GM18873 (cell line): Measurements from ENCODE around the gene RNF113A.
A peak's percentile ranks its signal among the peaks of the same experiment; 100 is the strongest.
"Not testable (repeated sequence)": the region's sequence is repeated elsewhere in the genome, so short reads cannot be mapped to it uniquely, and the experiment has no call there.

Source experiments
- ATAC-seq: cut with Tn5 transposase; IDR thresholded peaks from one replicate; pipeline ENCODE4 v1.9.1; 2021; ENCODE audit warnings: mild to moderate bottlenecking, moderate library complexity, moderate number of reproducible peaks; ENCODE audit not compliant: unreplicated experiment, low FRiP score

The RNF113A gene

DNA sequence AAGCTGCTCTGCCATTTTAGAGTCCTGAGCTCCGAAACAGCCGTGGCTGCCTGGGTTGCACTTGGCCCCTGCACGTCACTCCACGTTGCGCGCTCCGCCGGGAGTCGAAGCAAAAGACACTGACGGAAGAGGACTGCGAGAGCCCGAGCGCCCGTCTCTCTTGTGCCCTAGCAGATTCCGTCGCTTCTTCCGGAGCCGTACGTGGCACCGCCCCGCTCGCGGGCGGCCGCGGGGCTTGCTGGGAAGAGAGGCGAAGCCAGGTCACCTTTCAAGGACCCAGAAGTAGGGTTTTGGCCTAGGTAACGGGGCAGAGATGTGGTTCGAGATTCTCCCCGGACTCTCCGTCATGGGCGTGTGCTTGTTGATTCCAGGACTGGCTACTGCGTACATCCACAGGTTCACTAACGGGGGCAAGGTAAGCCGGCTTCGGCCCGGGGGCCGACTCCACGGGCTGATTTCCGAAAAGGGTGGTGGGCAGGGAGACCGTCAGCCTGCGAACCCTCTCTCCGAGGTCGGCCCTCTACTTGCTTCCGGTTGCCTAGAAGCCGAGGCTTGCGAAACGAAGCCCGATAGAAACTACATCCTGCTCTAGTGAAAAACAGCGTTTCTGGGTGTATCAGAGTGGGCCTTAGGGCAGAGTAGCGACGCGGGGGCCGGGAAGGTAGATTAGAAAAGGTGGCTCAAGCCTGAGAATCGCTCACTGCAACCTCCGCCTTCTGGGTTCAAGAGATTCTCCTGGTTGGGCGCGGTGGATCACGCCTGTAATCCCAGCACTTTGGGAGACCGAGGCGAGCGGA, at the start of gene RNF113A, which contains the start of gene NDUFA1:
Gene RNF113A (minus strand): TSS at position 135 of the 797 bp plus-strand sequence. CDS start 120 bp downstream, at position 15.
Gene NDUFA1 (plus strand): TSS at position 234 of the 797 bp plus-strand sequence. CDS start 80 bp downstream, at position 314.
- ATAC-seq, result peak; percentile 81

DNA sequence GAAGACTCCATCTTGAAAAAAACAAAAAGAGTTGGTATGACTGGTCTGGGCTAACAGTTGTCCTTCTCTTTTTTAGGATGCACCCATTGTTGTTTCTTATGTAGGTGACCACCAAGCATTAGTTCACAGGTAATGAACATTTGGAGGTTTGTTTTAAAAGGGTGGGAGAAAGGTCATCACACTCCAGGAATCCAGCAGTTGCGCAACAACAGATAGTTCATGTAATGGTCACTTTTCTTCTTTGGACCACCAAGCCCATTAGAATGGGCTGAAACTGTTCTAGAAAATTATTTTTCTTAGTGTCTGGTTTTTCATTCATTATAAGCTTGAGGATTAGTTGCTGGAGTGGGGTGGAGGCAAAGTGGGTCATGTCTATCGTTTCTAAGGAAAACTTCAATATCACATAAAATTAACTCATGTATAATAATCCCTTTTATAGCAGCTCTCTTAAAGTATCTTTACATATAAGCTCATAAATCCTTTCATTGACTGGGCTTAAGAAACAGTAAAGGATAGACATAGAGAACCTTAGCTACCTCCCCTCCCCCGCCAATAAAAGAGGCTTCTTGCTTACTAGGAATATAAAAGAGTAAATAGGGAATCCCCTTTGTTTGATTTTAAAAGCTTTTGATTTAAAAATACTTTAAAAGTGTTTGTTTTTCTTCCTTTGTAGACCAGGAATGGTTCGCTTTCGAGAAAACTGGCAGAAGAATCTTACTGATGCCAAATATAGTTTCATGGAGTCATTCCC, 48.5 kb upstream of the RNF113A start:
- ATAC-seq, result no peak

DNA sequence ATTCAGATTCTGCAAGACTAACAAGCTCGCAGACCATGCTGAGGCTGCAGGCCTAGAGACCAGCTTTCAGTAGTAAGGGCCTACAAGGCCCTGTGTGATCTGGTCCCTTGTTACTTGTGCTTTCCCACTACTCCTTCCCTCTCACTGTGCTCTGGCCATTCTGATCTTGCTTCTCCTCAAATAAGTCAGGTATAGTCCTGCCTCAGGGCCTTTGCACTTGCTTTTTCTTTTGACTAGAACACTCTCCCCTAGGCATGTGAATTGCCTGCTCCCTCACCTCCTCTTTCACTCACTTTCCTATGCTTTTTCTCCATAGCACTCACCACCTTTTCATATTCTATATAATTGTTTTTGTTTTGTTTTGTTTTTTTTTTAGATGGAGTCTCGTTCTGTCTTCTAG, 46.3 kb upstream of the RNF113A start:
- no peak for ATAC-seq

DNA sequence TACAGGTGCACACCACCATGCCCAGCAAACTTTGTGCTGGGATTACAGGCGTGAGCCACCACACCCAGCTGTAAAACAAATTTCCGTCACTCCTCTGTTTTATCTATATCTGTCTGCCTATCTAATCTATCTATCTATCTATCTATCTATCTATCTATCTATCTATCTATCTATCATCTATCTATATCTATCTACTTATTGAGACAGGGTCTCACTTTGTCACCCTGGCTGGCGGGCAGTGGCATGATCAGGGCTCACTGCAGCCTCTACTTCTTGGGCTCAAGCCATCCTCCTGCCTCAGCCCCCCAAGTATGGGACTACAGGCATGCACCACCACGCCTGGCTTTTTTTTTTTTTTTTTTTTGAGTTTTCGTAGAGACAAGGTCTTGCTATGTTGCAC, 44.8 kb upstream of the RNF113A start:
- no peak for ATAC-seq

DNA sequence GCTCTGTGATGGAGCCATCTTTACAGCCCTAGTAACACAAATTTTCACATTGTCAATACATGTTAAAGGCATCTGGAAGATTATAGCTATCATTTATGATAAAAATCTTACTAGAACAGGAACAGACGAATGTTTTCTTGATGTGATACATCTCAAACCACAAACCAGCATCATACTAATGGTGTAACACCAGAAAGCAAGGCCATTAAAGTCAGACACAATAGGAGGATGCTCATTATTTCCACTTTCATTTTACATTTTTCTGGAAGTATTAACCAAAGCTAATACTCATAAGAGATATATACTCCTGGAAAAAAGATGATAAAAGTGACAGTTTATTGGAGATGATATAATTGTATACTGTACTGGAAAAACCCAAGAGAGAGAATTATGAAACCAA, 29.4 kb upstream of the RNF113A start:
- no peak for ATAC-seq

DNA sequence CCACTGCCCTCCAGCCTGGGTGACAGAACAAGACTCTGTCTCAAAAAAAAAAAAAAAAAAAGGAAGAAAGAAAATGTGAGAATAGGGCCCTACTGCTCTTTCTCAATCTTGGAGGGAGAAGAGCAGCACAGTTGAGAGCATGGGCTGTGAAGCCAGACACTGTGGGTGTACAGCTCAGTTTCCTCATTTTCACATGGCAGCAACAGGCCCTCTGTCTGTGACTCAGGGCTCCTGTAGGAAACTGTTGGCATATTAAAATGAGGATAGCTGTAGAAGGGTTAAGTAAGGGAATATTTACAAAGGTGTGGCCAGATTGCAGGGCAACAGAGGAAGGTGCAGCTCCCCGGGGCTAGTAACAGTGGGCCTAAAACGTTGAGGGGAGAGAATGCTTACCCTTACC, 27.6 kb upstream of the RNF113A start:
- no peak for ATAC-seq

DNA sequence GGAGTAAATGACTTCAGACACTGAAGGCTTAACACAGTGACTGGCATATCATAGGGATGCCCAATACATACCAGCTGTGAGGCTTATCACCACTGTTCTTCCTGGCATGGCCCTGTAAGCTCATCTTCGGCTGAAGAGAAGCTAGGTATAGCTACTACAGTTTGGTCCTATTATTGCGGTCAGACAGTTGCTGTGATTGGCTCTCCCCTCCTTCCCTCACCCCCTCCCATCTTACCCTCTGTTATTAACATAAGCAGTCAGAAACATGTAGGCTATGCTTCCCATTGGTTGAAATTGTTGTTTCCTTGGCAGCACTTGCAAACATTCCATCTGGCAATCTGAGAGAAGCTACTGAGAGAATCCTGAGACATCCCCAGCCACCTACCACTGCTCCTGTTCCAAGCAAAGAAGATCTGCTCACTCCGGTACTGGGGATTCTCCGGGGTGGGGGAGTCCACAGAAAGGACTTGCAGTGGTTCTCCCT, 24.4 kb upstream of the RNF113A start, which contains the start of gene AKAP14:
Gene AKAP14 (plus strand): TSS at position 51 of the 484 bp plus-strand sequence. CDS start 7,331 bp downstream, outside the sequence.
- ATAC-seq, result no peak

DNA sequence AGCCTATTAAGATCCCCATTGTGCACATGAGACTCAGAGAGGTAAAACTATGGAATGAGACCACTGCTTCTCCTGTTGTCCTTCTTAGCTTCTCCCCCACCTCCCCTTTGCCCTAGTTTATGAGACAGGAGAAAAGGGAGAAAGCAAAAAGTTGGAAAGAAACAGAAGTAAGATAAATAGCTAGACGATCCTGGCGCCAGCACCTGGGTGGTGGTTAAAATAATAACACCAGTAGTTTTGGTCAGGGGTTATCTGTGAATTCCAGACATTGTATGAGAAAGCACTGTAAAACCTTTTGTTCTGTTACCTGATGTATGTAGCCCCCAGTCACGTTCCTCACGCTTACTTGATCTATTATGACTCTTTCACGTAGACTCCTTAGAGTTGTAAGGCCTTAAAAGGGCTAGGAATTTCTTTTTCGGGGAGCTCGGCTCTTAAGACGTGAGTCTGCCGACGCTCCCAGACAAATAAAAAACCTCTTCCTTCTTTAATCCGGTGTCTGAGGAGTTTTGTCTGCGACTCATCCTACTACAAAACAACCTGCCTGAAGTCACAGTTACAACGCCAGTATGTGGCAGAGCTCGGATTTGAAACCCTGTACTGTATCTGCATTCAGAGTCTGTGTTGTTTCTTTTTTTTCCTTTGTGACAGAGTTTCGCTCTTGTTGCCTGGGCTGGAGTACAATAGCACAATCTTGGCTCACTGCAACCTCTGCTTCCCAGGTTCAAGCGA, 20.6 kb upstream of the RNF113A start:
- ATAC-seq, result not testable (repeated sequence)

DNA sequence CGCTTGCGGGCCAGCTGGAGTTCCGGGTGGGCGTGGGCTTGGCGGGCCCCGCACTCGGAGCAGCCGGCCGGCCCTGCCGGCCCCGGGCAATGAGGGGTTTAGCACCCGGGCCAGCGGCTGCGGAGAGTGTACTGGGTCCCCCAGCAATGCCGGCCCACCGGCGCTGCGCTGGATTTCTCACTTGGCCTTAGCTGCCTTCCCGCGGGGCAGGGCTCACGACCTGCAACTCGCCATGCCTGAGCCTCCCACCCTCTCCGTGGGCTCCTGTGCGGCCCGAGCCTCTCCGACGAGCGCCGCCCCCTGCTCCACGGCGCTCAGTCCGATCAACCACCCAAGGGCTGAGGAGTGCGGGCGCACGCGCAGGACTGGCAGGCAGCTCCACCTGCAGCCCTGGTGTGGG, 19.1 kb upstream of the RNF113A start:
- not testable (repeated sequence) for ATAC-seq

DNA sequence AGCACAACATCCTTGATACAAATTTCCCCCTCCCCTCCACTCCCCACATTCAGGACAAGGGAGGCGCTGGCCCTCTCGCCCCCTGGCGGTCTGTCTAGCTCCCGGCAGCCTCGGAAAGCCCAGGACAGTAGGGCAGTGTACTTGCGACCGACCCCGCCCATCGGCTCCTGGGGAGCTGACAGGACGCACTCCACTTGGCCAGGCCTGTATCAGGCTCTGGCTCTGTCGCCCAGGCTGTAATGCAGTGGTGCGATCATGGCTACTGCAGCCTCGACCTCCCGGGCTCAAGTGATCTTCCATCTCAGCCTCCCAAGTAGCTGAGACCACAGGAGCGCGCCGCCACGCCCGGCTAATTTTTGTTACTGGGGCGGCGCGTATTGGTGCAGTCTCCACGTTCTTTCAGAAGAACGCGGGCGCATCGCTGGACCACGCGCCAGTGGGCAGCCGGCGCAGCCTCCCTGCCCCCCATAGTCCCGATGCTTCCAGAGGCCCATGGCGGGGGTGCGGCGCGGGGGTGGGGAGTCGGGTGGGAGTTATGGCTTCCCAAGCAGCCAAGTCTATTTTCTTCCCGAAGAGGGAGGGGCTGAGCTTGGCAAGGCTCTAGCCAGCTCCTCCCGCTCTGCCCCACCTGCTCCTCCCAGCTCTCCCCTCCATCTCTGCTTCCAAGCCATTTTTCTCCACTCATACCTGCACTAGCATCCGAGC, 16.3 kb upstream of the RNF113A start:
- ATAC-seq, result no peak

DNA sequence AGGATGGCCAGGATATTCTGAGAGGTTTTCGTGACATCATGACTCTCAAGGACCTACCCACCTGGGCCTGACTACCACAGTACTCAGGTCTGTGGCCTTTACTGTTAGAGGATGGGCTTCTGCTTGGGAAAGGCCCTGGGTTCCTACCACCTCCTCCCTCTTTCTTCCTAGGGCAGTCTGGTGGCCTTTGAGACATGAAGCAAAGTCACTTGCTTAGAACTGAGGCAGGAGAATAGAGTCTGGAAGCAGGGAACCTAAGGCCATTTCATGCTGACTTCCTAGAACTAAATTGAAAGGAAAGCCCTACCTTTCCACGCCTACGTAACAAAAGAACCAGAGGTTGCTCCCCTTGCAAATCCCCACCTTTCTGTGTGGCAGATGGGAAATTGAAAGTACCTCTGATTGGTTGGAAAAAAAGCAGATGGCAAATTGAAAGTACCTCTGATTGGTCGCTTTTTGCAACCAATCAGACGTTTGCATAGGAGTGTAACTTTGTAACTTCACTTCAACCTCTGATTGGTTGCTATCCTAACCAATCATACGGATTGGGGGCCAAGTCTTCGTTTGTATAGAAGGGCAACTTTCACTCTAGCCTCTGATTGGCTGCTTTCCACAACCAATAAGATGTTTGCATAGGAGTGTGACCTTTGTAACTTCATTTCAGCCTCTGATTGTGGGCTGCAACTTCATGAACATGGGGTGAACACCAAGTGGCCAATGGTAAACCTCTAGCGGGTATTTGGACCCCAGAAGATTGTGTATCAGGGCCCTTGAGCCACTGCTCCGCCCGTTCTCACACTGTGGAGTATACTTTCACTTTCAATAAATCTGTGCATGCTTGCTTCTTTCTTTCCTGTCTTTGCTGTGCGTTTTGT, 14.3 kb upstream of the RNF113A start:
- ATAC-seq, result no peak

DNA sequence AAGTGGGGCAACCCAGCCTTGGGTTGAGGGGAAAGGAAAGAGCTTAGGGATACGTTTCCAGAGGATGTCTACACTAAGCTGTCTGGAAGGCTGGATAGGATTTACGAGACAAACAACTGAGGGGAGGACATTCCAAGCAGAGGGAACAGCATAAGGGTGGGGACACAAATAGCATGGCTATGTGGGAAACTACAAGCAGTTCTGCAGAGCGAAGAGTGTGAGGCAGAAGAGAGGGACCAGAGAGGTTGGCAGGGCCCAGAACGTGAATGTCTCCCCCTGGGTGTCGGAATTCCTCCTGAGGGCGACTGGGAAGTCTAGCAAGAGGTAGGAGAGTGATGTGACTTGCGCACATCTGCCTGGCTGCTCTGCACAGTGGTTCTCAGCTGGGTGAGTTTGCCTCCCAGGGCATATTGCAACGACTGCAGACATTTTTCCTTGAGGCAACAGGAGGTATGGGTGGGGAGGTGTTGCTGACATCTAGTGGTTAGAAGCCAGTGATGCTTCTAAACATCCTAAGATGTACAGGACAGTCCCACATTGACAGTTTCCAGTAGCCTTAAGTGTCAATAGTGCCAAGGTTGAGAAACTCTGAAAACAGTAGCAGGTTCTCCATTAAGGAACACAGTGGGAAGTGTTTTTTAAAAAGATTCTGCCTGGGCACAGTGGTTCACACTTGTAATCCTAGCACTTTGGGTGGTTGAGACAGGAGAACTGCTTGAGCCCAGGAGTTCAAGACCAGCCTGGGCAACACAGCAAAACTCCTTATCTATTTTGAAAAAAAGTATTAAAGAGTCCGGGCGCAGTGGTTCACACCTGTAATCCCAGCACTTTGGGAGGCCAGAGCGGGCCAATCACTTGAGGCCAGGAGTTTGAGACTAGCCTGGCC, 9.3 kb upstream of the RNF113A start:
- ATAC-seq, result peak; percentile 74

DNA sequence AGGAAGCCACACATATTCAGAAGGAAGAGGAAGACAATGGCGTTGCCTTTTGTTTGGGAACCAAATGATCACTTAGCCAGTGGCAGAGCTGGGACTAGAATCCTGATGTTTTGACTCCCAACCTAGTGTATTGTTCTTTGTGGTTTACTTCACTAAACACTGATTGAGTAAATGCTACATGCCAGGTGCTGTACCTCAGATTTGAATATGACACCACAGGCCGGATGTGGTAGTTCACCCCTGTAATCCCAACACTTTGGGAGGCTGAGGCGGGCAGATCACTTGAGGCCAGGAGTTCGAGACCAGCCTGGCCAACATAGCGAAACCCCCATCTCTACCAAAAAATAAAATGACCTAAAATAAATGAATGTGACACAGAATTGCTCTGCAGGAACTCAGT, 8.5 kb upstream of the RNF113A start:
- no peak for ATAC-seq

DNA sequence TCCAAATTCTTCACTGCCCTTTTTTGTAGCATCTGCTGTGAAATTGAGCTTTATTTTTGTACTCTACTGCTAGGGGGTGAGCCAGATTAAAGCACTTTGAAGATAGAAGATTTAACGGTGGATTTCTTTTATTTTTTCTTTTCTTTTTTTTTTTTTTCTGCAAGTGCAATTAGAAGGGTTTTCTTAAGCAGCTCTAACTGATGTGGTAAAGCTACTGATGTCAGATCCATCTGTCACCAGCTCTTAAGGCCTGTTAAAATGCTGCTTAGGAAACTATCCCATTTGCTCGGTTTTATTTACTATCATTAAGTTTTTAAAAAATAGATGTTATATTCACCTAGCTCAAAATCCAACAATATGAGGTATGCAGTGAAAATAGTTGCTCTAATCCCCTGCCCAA, 7.2 kb upstream of the RNF113A start:
- ATAC-seq, result no peak

DNA sequence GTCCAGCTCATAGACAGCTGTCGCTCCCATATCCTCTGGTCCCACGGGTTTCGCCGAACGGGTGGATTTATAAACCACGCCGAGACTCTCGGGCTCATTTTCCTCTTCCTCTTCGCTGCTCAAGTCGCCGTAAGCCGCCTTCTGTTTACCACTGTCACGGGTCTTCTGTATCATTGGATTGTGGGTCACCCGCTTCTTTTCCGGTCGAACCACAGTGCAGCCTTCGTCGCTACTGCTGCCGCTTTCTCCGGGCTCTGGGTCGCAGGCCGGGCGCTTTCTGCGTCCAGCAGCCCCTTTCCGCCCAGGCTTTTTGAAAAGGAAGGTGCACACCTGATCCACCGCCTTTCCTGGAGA, 311 bp downstream of the RNF113A start:
- ATAC-seq, result peak; percentile 30

DNA sequence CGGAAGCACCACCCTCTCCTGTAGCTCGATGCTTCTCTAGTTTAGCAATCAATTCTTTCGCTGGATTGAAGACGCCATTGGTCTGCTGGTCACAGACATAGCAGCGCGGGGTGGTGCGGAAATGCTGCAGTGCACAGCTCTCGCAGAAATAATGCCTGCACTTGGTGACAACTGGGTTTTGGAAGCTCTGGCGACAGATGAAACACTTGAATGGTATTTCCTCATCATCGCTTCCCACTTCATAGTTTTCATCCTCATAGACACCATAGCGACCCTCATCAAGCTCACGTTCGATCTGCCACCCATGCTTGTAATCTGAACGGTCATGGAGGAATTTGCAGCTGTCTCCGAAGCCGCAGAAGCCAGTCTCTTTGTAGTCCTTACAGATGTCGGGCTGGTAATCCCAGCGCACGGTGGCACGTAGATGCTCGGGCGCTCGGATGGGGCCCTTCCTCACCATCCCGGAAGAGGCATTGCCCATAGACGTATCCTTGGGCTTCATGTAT, 854 bp downstream of the RNF113A start:
- peak; percentile 15 for ATAC-seq

DNA sequence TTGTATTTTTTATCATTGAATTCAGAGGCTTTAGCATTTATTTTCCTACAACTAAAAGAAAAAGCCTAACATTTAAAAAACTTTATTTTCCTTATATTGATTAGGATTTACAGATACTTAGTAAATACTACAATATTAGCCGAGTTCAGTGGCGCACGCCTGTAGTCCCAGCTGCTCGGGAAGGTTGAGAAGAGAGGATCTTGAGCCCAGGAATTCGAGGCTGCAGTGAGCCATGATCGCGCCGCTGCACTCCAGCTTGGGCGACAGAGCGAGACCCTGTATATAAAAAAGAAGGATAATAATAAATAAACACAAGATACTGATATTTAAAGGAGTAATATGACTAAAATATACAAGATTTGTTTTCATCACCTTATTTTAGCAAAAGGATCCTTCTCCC, 18.1 kb downstream of the RNF113A start:
- no peak for ATAC-seq
